Gastroesophageal sphincter (tissue), 3 donors: ENCODE data around the gene SNX8.

ENCODE experiments used
- CTCF ChIP-seq, 4 experiments: fragments of 200-600 bp in 2 of 4; fragments of 450-650 bp in 2 of 4; sonication (generic) in 1 of 4; IDR thresholded peaks; one replicate each; pipeline ENCODE4 v1.5.1; 2017 to 2019; ENCODE audit warnings: antibody characterized with exemption in 4 of 4, mild to moderate bottlenecking in 2 of 4, moderate library complexity in 2 of 4
- EP300 ChIP-seq: sonication (generic); formaldehyde crosslinking; IDR thresholded peaks from one replicate; pipeline ENCODE4 v1.6.1; 2017; ENCODE audit warnings: antibody characterized with exemption, mild to moderate bottlenecking
- POLR2A ChIP-seq, 2 donors: fragments of 450-650 bp; IDR thresholded peaks; one replicate each; pipeline ENCODE4 v1.6.1; 2017; ENCODE audit warnings: antibody characterized with exemption in 2 of 2, mild to moderate bottlenecking in 2 of 2, moderate library complexity in 1 of 2
- POLR2AphosphoS5 ChIP-seq: sonication (generic); formaldehyde crosslinking; IDR thresholded peaks from one replicate; pipeline ENCODE4 v1.6.1; 2017; ENCODE audit warnings: antibody characterized with exemption

GRCh38 chr7:2350055-2350454 lies 35.8 kb upstream of the SNX8 start:
- TF ChIP-seq POLR2A (IDR thresholded peaks at IDR 0.05) (no peak), CTCF (IDR thresholded peaks at IDR 0.05) (no peak), EP300 (no peak), POLR2AphosphoS5 (no peak)
